Islet precursor cell (in vitro differentiated cells): ENCODE measurements around the gene ITPRID1.
"Not testable (repeated sequence)": the region's sequence is repeated elsewhere in the genome, so short reads cannot be mapped to it uniquely, and the experiment has no call there.

Experiments used
- DNase-seq: peaks from one replicate; pipeline ENCODE4 v3.0.0-alpha.2; 2018

The ITPRID1 gene

DNA sequence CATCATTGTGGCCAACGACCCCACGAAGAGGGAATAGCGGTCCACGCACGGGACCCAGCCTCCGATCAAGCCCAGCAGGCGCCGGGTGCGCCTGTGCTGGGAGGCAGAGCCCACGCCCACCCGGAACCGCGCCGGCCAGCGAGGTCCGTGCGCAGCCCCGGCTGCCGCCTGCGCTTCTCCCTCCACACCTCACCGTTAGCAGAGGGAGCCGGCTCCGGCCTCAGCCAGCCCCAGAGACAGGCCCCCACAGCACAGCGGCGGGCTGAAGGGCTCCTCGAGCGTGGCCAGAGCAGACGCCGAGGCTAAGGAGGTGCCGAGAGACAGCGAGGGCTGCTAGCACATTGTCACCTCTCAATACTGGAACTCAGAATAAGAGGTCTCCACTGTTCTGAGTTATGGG, 3.6 kb downstream of the ITPRID1 start:
- DNase-seq: no peak

DNA sequence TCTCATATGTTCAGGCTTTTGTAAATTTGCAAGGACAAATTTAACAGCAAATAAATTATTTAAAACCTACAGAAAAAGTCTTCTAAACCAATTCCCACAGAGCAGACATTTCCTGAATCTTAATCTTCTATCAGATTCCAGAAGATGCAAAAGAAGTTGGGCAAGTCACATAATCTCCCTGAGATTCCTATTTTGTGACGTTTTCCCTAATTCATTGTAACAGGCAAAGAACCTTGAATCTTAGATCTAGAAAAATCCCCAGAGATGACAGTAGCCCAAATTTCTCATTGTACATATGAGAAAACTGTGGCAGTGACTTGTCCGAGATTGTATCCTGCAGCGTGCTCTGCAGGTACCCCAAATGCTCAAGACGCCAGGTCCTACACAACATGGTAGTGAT, 4.9 kb downstream of the ITPRID1 start:
- no peak for DNase-seq

DNA sequence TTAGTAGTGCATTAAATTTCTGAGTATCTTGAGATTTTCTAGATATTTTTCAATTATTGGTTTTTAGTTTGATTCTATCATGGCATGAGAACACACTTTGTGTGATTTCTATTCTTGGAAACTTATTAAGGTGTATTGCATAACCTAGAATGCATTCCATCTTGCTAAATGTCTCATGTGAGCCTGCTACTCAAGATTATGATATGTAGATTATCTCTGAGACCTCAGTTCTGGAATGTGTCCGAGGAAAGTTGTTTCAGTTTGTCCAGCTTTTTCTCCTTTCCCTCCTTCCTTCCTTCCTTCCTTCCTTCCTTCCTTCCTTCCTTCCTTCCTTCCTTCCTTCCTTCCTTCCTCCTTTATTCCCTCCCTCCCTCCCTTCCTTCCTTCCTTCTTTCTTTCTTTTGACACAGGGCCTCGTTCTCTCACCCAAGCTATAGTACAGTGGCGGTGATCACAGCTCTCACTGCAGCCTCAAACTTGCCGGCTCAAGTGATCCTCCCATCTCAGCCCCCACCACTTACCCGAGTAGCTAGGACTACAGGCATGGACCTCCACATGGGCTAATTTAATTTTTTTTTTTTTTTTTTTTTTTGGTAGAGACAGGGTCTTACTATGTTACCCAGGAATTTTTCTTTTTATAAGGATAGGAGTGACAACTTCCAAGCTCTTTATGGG, 7.6 kb downstream of the ITPRID1 start:
- DNase-seq: no peak

DNA sequence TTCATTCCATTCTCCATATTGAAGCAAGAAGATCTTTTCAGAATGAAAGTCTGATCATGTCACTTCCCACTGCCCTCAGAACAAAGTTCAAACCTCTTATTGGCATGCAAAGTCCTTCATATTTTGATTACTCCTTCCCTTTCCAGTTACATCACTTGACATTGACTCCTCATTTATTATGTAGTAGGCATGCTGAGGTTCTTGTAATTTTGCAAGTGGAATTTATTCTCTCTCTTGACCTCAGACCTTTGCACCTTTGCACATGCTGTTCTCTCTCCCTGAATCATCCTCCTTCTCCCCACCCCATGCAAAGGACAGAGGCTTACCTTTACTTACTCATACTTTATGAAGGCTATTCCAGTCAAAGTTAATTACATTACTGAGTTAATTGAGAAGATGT, 13.0 kb downstream of the ITPRID1 start:
- no peak for DNase-seq

DNA sequence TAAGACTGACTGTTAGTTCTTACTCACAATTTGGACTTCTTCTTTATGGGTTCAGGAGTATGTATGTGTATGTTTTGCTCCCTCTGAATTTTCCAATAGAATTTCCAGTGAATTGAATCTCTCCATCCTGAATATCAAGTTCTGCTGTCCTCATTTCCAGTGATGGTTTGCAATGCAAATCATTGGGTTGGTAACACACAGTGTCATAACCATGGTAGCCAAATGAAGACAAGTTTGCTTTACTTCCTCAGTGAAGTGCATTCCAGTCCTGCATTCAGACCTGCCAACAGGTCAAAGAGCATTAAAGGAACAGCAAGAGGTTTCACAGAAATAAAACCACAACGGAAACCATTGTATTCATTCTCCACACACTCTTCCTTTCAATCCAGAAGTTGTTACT, 15.2 kb downstream of the ITPRID1 start:
- no peak for DNase-seq

DNA sequence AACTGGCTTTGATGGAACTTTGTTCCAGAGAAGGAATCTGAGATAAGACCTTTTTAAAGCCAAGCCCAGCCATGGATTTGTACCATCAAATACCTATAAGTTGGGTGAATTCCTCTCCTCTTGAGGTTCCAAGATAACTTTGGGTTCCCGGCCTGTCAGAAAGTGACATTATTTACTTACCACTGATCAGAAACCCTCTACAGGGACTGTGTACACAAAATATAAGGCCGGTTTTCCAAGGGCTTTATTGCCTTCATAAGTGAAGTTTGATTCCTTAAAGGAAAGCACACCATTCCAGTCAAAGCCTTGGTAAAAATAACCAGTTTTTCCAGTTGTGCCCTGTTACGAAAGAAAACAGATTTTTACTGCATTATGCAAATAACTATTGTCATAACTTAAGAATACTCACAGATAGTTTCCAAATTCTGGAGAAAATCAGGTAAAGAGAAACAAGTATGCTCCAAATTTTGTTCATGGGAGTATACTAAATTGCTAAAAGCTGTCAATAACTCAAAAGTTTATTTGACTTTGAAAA, 26.8 kb downstream of the ITPRID1 start:
- DNase-seq: not testable (repeated sequence)

DNA sequence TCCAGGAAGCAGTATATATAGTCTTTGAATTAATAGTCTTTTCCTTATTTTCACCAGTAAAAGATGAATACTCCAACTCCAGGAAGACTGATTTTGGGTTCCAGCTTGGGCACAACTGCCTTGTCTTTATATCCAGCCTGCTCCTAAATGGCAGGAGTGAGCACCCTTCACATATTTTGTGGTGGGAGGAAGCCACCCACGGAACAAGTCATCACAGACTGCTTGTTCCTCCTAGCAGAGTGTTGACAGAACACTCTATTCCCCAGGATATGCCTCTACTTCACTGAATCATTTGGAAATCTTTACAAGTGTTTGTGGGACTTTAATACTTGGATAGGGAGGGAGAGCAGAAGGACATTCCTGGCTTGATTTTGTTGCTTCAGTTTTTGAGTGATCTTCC, 31.7 kb downstream of the ITPRID1 start:
- DNase-seq: no peak

DNA sequence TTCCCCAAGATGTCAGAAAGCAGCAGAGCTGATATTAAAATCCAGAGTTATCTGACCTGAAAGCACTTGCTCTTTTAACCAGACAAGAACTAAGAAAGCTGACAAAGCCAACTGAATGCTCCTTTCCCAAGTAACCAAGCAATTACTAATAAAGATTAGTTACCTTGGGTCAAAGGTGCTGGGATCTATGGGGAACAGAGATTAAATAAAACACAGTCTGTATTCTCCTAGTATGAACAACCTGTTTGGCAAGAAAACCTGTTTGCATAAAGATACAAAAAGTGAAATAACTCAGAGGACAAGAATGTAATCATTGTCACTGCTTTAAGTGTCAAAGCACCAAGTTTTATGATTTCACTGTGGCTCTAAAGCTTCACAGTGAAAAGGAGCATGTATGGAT, 35.7 kb downstream of the ITPRID1 start:
- no peak for DNase-seq

DNA sequence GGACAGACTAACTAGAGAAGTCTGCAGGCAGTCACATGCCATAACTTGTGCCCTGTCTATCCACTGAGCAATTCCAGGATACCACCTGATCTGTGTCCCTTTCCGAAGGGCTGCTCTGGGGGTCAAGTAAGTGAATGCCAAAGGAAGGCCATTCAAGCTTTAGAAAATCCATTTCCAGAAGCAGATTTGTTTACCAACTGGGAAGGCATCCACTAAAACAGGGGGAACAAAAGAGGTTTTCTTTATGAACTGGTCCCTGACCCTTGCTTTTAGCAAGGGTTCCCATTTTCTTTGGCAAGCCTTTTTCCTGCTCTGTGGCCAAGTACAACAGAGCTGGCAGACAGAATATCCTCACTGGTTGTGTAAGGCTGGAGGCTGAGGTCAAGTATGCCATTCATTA, 36.5 kb downstream of the ITPRID1 start:
- no peak for DNase-seq

DNA sequence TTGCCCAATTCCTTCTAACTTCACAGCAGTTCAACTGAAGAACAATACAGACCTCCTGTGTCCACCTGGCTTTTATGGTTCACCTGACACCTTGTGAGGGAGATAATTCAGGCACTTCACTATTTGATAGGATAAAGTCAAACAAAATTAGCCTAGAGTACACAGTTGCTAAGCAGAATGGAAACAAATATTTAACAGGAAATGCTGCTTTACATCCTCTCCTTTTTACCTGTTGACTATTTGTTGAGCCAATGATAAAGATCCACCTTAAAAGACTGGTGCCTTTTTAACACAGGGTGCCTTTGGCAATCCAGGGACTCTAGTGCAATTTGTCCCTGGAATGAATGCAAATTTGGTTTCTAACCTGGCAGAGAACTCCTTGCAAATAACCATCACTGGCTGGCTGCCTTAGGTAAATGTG, 39.8 kb downstream of the ITPRID1 start:
- no peak for DNase-seq

DNA sequence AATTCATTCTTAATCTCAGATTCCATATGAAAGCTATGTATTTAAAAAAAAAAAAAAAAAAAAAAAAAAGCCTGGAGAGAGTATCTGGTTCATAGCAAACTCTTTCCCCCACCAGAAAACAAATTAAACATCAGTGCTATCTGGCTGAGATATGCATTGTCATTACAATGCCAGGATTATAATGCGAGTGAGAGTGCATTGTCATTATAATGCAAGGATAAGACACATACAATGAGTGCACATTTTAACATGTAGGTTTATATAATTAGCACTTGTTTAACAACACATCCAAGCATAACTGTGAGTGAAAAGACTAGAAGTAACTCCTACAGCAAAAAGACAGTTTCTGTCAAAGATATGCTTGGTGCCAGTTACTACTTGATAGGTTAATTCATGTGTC, 48.1 kb downstream of the ITPRID1 start:
- DNase-seq: no peak

DNA sequence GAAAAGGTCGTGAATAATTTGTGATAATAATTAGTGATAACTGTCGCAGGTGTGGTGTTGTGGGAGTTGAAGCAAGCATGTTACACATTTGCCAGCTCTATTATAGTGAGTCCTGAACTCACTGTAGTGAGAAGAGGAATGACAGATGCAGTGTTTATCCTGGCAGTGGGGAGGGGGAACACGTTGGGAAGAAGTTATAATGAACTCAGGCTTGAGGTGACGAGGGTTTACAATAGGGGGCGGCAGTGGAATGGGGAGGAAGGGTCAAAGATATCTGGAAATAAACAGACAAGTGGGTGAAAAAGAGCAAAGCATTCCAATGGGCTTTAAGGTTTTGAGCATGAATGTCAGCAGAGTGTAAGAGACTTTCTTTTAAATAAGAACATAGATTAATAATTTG, 49.6 kb downstream of the ITPRID1 start:
- no peak for DNase-seq

DNA sequence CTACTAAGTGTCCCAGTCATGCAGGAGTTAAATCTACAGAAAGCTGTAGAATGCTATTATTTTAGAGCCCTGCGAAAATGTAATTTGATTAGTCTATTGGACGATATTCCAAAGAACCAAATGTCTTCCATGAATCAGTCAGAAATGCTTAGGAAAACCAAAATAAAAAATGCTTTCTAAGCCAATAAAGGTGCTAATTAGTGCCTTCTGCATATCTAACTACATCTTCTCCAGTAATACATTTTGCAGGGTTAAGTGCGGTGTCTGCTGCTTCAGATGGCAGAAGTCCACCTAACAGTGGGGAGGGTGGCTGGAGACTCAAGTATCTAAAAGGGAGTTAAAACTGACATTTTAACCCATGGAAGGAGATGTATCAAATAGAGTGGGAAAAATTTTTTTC, 50.1 kb downstream of the ITPRID1 start:
- no peak for DNase-seq

DNA sequence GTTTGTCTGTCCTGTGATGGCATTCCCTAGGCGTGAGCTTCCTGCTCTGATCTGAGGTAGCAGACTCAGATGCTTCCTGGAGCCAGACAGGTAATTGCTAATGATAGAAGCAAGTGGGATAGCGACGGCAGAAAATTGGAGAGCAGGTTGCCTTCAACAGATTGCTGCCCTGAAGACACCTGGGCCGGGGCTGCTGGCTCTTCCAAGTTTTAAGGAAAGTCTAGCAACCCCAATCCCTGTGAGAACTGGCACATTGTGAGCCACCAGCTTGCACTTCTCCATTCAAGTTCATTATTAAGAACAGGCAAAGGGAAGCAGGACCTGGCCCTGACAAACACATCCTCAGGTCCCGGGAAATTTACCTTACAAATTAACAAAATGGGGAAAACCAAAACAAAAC, 50.8 kb downstream of the ITPRID1 start:
- DNase-seq: peak; percentile 62

DNA sequence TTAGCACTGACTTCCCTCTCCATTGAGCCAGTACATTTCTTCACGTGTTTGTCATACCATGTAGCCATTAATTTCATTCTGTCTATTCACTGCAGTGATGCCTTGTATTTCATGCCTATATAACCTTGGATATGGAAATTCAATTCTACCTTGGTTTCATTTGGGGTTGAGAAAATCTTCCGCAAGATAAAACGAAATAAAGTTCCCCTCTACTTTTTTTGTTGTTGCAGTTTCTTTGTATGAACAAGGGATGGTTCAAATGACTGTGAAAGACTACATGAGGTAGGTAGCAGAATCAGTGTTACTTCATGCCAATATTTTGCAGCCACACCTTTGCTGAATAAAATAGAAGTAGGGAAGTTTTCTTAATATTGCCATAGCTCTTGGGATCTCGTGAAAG, 55.6 kb downstream of the ITPRID1 start:
- no peak for DNase-seq

DNA sequence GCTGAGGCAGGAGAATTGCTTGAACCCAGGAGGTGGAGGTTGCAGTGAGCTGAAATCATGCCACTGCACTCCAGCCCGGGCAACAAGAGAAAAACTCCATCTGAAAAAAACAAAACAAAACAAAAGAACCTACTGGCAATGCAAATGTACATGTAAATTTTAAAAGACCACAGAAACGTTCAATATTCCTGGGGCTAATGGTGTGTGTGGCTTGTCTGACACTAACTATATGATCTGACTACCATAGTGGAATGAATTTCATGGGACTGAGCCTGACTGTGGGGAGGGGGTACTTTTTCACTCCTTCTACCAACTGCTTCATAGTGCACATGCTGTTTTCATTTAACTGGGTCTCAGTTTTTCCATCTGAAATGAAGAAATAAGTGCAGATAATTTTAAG, 69.6 kb downstream of the ITPRID1 start:
- no peak for DNase-seq

DNA sequence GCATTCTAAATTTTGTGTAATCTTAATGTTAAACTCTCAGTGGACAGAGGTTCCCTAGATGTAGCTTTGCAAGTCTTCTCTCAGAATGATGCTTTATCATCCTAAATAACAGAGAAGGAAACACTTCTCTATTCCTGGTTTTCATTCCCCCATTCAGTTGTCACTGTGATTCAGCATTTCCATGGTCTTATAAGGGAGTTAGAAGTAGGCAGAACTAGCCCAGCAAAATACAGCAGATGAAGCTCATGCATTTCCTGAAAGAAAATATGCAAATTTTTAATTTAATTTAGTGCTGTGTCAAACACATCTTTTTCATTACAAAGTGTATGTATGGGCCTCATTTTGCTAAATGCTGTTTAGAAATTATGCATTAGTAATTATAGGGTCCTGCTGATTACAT, 70.1 kb downstream of the ITPRID1 start:
- no peak for DNase-seq

DNA sequence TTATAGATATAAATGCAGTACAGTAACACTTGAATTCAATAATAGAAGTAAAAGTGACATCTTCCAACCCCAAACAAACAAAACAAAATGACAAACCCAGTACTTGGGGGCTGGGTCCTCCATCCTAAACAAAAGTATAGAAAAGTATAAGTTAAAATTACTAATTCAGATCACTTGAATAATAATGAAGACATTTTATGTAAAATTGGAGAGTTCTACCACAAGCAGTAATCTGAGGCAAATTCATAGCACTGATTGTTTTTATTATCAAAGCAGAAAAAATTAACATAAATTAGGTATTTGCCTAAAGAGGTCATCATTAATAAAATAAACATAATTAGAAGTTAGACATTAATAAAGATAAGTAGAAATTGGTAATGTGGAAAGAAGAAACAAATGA, 81.5 kb downstream of the ITPRID1 start:
- DNase-seq: no peak

DNA sequence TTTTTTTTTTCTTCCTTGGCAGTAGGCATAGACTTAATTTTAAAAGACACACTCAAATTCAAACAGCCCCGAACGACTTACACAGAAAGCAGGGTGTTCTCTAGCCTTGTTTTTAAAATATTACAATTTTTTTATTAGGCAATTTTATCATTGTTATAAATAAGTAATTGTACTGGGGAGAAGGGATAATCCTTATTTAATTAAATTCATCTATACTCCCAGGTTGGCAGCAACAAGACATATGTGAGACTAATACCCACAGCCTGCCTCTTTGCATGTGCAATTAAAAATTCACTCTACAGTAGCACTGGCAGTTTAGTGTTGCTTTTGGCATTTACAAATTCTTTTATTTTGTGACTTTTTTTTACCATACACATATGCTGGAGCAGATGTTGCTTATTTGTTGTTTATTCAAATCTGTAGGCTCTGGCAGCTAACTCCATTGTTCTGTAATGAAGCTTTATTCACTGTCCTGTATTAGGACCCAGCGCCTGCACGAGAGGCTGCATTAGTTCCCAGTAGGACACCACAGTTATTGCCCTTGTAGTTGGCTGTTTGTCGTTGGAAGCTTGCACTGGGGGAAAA, 88.2 kb downstream of the ITPRID1 start:
- no peak for DNase-seq

DNA sequence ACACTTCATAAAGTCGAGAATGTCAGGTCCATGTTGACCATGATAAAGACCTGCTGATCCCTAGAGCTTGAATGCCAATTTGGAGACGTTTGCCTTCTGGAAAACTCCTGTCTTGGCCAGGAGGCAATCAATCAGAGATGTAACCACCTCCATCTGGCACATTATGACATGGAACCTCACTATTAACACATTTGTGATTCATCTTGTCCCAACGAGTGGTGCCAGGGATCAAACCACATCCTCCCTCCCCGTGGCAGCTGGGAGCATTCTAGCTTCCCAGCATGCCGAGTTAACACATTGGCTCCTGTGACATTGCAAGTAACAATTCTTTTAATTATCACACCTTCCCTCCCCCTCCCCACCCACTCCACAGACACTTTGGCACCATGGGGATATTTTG, 89.2 kb downstream of the ITPRID1 start:
- no peak for DNase-seq

DNA sequence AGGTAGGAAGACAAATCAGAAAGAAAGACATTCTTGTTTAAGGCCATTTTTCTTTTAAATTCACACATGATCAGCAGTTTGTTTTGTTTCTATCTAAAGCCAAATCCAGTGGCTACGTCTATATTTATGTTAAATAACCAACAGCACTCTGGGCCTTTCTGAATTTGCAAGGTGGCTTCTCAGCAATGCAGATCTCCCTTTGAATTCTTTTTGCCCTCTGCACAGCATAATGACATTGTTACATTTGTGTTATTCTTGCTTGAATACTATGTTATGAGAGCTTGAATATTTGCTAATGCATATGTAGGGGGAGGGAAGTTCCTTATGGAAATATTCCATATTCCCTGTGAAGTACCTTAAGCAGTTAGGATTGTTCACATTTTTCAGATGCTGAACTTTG, 99.7 kb downstream of the ITPRID1 start:
- DNase-seq: no peak

DNA sequence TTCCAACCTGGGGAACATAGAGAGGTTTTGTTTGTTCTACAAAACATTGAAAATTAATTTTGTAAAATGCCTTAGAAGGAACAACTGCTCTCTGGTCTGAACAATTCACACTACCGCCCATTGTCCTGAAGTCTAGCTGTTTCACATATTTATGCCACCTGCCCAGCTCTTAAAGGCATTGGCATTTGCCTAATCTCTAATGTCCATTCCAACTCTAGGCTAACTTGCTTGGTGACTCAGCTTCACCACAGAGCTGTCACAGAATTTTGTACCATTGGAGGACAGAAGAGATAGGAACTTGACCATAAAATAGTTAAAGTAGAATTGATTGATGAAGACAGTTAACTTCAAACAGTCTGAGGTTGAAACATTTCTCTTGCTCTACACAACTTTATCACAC, 119.6 kb downstream of the ITPRID1 start:
- DNase-seq: no peak

DNA sequence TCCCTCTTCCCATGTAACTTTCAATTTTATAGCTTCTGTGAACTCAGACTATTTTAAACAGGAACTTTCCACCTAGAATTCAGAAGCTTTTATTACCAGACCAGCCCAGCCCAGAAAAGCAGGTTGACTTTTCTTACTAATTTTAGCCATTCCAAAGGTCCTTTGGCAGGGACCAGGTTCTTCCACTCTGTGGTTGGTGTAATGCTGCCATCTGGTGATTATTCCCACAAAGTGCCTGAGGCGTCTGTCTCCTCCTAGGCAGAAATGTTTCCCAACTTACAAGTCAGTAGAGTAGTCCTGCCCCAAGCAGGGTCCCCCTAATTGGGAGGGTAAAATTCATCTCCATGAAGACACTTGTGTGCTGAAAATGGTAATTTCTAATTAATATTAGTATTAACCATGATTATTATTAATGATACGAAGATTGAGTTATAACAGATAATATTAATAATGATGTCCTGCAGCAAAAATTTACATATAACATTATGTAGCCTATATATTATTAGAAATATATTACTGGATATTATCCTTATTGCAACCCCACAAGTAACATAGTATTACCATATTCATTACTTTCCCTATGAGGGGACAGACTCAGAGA, 120.1 kb downstream of the ITPRID1 start:
- DNase-seq: peak; percentile 79

DNA sequence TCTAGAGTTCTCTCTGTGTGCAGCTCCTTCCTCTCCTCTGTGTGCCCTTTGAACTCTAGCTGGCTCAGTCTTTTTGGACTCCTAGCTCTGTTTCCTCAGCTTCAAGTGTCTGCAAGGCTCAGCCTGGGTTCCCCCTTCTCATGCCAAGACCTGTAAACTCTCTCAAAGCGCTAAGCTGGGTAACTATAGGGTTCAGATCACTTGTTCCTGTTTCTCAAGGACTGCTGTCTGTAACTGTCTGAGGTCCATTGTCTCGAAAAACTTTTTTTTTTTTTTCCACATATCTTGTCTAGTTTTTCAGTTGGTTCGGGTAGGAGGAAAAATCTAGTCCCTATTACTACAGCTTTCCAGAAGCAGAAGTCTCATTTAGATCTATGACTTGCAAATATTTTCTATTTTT, 126.5 kb downstream of the ITPRID1 start:
- no peak for DNase-seq

DNA sequence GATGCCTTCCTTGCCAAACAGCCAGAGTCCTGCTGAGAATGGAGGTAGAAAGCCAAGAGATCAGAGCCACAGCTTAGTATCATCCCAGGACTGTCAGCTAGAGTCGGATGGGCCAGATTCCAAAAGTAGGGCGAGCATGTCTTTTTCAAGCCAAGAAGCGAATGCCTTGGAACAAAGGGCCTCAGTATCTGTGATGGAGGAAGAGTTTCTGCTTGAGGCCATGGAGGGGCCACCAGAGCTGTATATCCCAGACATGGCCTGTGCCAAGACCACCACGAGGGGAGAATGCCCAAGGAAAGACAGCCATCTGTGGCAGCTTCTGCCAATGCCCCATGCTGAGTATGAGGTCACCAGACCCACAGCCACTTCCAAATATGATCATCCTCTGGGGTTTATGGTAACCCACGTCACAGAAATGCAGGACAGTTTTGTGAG, 128.8 kb downstream of the ITPRID1 start:
- DNase-seq: no peak
